Measurements from ENCODE around the gene S100A9.
A peak's percentile ranks its signal among the peaks of the same experiment; 100 is the strongest.
"Not testable (repeated sequence)": the region's sequence is repeated elsewhere in the genome, so short reads cannot be mapped to it uniquely, and the experiment has no call there.

S100A9 gene

GRCh38 chr1:153390938-153391710 lies 33.5 kb downstream of the S100A9 start, which contains the start of gene S100A8:
Gene S100A8, minus strand, starts transcription at chr1:153391073. Its CDS starts 538 bp downstream, at chr1:153390535.
- no peak for DNase-seq

- DNase-seq = no peak
Measured at GRCh38 chr1:153392258-153392657, 34.6 kb downstream of the S100A9 start.

- no peak for DNase-seq
Measured at GRCh38 chr1:153392822-153393221, 35.2 kb downstream of the S100A9 start.

GRCh38 chr1:153393926-153394325 lies 36.3 kb downstream of the S100A9 start:
- no peak for DNase-seq

- DNase-seq = no peak
Measured at GRCh38 chr1:153394391-153394790, 36.7 kb downstream of the S100A9 start.

- DNase-seq = no peak
Measured at GRCh38 chr1:153395136-153395685, 37.6 kb downstream of the S100A9 start.

- no peak for DNase-seq
Measured at GRCh38 chr1:153395776-153396175, 38.1 kb downstream of the S100A9 start.

GRCh38 chr1:153396461-153396860 lies 38.8 kb downstream of the S100A9 start:
- DNase-seq = no peak

- DNase-seq = no peak
Measured at GRCh38 chr1:153397051-153397923, 39.6 kb downstream of the S100A9 start.

- DNase-seq = no peak
Measured at GRCh38 chr1:153397924-153398651, 40.4 kb downstream of the S100A9 start.

GRCh38 chr1:153399401-153400055 lies 41.9 kb downstream of the S100A9 start:
- DNase-seq = no peak

GRCh38 chr1:153400244-153400643 lies 42.6 kb downstream of the S100A9 start:
- DNase-seq = no peak

- no peak for DNase-seq
Measured at GRCh38 chr1:153401461-153401860, 43.8 kb downstream of the S100A9 start.

GRCh38 chr1:153402226-153402625 lies 44.6 kb downstream of the S100A9 start:
- no peak for DNase-seq

GRCh38 chr1:153403421-153404085 lies 45.9 kb downstream of the S100A9 start:
- no peak for DNase-seq

GRCh38 chr1:153404086-153404635 lies 46.5 kb downstream of the S100A9 start:
- DNase-seq = no peak

- peak; percentile 56 for DNase-seq
Measured at GRCh38 chr1:153404768-153405167, 47.1 kb downstream of the S100A9 start.

- DNase-seq = not testable (repeated sequence)
Measured at GRCh38 chr1:153405825-153406599, 48.4 kb downstream of the S100A9 start.

- not testable (repeated sequence) for DNase-seq
Measured at GRCh38 chr1:153407274-153407673, 49.6 kb downstream of the S100A9 start.

All from activated CD4-positive, alpha-beta T cell treated with anti-CD3 and anti-CD28 coated beads, Interleukin-2, amount 50 U/mL, for 1 hour (primary cell).